GM18858 (cell line): ENCODE data around the gene AARSD1.
"Not testable (repeated sequence)": the region's sequence is repeated elsewhere in the genome, so short reads cannot be mapped to it uniquely, and the experiment has no call there.

Experiments used
- ATAC-seq: cut with Tn5 transposase; IDR thresholded peaks from one replicate; pipeline ENCODE4 v1.9.1; 2021; ENCODE audit not compliant: unreplicated experiment

Gene AARSD1

GRCh38 chr17:42920922-42921321 lies 43.3 kb downstream of the AARSD1 start:
- no peak for ATAC-seq

GRCh38 chr17:42920106-42920900 lies 44.0 kb downstream of the AARSD1 start:
- ATAC-seq: no peak

GRCh38 chr17:42919522-42920077 lies 44.7 kb downstream of the AARSD1 start:
- not testable (repeated sequence) for ATAC-seq

GRCh38 chr17:42918902-42919521 lies 45.2 kb downstream of the AARSD1 start:
- ATAC-seq: no peak

- no peak for ATAC-seq
These were observed 47.0 kb downstream of the AARSD1 start for GRCh38 chr17:42917236-42917603.

- ATAC-seq: not testable (repeated sequence)
These were observed 47.6 kb downstream of the AARSD1 start for GRCh38 chr17:42916388-42917235.

GRCh38 chr17:42915288-42915687 lies 49.0 kb downstream of the AARSD1 start:
- not testable (repeated sequence) for ATAC-seq

GRCh38 chr17:42913981-42914617 lies 50.2 kb downstream of the AARSD1 start:
- no peak for ATAC-seq

GRCh38 chr17:42913522-42913921 lies 50.7 kb downstream of the AARSD1 start:
- ATAC-seq: no peak

- ATAC-seq: no peak
These were observed 55.2 kb downstream of the AARSD1 start for GRCh38 chr17:42908872-42909700.

GRCh38 chr17:42906772-42907446 lies 57.3 kb downstream of the AARSD1 start:
- ATAC-seq: no peak

- no peak for ATAC-seq
These were observed 60.2 kb downstream of the AARSD1 start for GRCh38 chr17:42904110-42904469.

GRCh38 chr17:42901535-42902229 lies 62.6 kb downstream of the AARSD1 start:
- ATAC-seq: no peak
